A172 (cell line): ENCODE measurements around the gene ARHGAP42. TPM values are rescaled to one million over a fixed set of nuclear protein-coding genes. Genes with fewer than 3 reads are reported as not detected.
"Not testable (repeated sequence)": the region's sequence is repeated elsewhere in the genome, so short reads cannot be mapped to it uniquely, and the experiment has no call there.

Experiments used
- DNase-seq: peaks from one replicate; pipeline ENCODE4 v3.0.0-alpha.2; 2015; ENCODE audit warnings: low spot score
- total RNA-seq: library from RNA; depleted of rRNA; stranded (reverse); fragments of >200 nt; shearing (Covaris generic); gene quantifications from 2 replicates; pipeline ENCODE4 v1.2.3, GENCODE V29; 2014

ARHGAP42 gene
- total RNA-seq, 1 experiment from 2014 or later, result 17.1 TPM

DNA sequence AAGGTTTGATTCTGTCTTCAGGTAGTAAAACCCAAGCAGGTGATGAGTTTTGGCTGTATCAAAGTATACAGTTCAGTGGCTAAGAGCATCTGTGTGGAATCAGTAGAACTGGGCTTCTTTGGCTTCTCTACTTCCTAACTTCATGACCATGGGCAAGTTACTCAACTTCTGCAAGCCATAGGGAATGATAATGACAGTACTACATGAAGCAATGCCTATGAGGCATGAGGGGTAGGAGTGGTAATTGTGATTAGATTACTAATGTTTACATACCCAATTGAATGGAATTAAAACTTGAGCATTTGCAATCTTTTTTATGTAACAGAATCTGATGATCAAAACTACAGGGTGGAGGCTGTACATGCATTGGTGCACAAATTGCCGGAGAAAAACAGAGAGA lies 278.3 kb downstream of the ARHGAP42 start:
- DNase-seq, result no peak

- no peak for DNase-seq
These were observed 279.3 kb downstream of the ARHGAP42 start for GRCh38 chr11:100966366-100966765.

DNA sequence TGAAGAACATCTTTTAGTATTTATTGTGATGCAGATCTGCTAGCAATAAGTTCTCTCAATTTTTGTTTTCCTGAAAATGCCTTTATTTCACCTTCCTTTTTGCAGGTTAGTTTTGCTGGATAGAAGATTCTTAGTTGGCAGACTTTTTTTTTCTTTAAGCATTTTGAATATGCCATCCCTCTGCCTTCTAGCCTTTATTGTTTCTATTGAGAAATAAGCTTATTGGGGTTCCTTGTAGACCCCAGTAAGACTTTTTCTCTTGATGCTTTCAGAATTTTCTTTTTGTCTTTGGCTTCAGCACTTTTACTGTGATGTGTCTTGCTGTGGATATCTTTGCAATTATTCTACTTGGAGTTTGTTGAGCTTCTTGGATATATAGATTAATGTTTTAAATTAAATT lies 281.9 kb downstream of the ARHGAP42 start:
- DNase-seq, result no peak

DNA sequence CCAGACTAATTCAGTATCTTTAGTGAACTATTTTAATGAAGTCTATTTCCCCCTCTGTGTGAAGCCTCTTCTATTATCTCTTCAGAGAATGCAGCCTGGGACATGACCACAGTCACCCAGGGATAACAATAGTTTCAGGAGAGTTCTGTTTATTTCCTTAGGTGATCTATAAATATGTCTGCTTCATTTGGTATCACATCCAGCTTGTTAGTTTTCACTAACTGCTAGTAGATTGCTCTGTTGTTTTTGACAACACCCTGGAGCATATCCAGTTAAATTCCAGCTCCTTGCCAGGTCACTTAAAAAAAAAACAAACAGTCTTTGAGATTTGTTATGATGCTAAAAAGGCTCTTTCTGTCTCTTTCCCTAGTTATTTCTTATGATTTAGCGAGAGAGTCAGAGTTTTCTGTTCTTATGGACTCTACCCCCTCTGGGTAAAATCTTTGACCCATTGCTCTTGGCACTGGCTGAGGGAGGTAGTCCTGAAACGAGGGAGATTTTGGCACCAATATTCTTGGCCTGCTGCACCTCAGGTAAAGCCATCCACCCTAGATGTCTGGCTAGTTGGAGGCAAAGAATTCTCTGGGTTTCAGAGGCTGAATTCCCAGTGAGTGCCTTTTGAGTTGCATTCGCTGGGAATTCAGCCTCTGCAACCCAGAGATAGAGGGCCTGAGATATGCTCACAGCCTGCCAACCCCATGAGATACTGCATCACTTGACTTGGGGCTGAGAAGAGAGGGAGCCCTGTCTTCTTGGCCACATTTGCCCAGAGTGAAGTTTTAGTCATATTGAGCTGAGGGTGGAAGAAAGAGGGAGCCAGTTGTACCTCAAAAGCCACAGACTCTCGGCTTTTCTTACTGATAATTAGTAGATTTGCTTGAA lies 283.4 kb downstream of the ARHGAP42 start:
- DNase-seq, result no peak

GRCh38 chr11:100972046-100972445 lies 285.0 kb downstream of the ARHGAP42 start:
- DNase-seq, result no peak

DNA sequence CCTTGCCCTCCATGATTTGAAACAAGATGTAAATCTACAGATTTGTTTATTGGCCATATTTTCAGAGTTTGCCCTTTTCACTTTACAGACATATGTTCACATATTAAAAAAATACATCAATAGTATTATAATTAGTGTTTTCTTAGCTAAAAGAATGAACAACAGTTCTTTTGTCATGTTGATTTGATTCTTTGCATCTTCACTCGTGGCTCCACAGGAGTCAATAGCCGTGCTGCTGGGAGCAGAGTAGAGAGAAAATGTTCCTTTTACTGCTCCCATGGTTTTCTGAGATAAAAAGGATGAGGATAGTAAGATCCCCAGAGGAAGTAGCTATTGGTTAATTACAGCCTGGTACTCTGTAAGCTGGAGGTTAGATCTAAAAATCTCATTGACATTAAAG lies 291.4 kb downstream of the ARHGAP42 start:
- DNase-seq, result no peak

DNA sequence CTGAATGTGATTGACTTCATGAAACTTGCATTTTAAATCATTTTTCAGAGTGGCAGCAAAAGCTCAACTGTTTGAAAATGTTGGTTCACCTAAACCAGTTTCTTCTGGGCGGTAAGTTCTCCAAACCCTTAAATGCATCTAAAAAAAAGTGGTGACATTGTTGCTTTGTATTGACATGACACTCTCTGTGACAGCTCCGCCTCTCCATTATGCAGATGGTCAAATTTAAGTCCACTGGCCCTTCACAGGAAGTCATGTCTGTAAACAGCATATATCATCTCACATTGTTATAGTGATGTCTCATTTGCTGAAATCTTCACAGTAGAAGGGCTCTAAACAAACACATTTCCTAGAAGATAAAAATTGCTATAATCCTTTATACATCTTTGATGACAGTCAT lies 291.9 kb downstream of the ARHGAP42 start:
- no peak for DNase-seq

GRCh38 chr11:100980156-100980555 lies 293.1 kb downstream of the ARHGAP42 start:
- DNase-seq, result no peak

GRCh38 chr11:100981196-100981824 lies 294.2 kb downstream of the ARHGAP42 start:
- no peak for DNase-seq

- no peak for DNase-seq
These were observed 297.6 kb downstream of the ARHGAP42 start for GRCh38 chr11:100984668-100985067.

DNA sequence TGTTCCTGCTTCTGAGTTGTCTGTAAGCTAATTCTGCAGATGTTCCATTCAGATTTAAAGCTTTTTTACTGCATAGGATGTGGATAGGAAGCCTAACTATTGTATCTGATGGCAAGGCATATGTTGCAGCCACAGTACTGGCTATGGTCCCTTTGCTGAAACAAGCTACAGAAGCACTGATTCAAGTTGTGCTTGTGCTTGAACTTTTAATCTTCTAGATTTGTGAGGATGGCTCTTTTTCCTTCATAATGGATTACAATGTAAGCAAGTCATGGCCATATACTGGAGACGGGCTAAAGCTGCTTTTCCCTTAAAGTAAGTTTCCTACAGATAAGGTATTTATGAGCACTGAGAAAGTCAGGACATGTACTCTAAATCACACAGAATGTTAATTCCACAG lies 303.8 kb downstream of the ARHGAP42 start:
- DNase-seq, result no peak

DNA sequence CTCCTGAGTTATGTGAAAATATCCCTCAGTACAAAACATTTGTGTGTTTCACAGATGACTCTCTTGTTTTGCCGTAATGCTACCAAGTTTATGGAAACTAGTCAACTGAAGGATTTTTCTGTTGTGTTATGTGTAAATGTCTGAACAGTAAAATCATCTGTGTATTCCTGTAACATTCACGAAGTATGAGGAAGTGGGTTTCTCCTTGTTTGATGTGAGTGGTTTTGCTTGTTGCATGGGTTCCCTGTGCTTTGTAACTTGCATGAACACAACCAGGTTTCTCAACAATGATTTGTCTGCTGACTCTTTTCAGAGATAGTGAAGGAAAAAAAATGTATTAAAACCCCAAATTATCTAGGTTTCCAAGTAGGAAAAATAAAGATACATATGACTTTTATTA lies 304.5 kb downstream of the ARHGAP42 start:
- no peak for DNase-seq

- DNase-seq, result no peak
These were observed 307.9 kb downstream of the ARHGAP42 start for GRCh38 chr11:100994966-100995365.

DNA sequence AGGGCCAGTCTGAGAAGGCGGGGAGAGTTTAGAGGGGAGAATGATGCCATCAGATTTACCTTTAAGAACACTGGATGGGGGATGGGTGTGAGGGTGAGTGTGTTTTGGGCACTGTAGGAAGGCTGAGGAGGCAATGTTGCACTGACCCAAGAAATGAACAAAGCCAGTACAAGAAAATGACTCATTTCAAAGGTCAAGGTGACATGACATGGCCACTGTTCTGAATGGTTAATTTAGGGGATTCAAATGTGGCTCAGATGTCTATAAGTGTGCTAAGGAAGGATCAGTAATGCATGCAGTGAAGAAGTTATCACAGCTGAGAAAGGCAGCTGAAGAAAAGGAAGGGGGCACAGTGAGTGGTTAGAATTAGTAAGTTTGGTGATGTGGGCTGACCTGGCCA lies 312.7 kb downstream of the ARHGAP42 start:
- DNase-seq, result no peak

GRCh38 chr11:101003468-101003867 lies 316.4 kb downstream of the ARHGAP42 start:
- no peak for DNase-seq

- DNase-seq, result no peak
These were observed 322.0 kb downstream of the ARHGAP42 start for GRCh38 chr11:101008961-101009689.

DNA sequence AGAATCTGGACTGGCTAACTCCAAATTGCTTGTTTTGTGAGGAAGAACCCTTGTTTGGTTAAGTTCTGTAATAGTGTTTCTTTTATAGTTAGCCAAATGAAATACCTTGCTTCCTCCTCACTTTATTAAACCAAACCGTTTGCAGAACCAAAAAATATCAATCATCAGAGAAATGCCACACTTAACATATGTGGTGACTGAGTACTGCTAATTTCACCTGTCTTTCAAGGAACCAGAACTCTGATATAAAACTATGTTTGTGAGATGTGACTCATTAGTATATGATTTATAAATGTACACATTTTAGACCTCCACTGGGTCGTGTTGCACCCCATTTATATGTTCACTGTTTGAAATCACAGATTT lies 322.6 kb downstream of the ARHGAP42 start:
- DNase-seq, result no peak

DNA sequence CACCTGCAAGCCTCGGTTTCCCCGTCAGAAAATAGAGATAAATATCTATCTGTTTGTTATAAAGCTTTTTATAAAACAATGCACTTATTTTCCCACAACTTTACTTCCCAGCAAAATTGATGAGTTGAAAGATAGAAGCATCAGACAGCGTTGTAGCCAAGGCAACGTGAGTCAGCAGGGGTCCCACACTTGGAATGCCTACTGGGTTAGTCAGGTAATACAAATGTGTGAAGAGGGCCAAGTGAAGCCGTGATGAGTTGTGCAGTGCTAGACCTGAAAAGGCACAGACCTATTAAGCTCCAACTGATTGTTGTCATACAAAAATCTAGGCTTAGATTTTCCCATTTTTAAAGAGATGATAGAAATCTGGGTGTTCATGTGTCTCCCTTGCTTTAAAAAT lies 323.8 kb downstream of the ARHGAP42 start:
- peak; percentile 6 for DNase-seq

- no peak for DNase-seq
These were observed 324.8 kb downstream of the ARHGAP42 start for GRCh38 chr11:101011881-101012280.

- not testable (repeated sequence) for DNase-seq
These were observed 326.6 kb downstream of the ARHGAP42 start for GRCh38 chr11:101013702-101014101.

- no peak for DNase-seq
These were observed 327.7 kb downstream of the ARHGAP42 start for GRCh38 chr11:101014600-101015285.

DNA sequence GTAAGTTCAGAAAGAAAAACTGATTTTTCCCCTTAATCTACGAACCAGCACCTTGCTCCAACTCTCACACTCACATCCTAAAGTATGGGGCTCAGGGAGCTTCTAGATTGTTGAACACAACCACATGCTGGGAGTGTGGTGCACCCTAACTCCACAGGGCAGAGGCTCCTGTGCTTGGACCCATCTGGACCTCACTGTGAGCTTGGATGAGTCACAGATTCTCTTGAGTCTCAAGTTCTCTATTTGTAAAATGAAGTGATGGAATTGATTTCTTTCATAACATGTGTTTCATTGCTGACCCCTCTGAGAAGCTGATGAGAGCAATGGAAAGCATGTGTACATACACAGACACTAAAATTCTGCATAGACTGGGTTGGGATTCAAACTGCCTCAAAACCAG lies 332.8 kb downstream of the ARHGAP42 start:
- no peak for DNase-seq
